DOHH2 (cell line): ENCODE measurements around the gene ZFYVE26.

Experiments used
- EZH2phosphoT487 ChIP-seq: fragments of 200-600 bp; sonication (generic); IDR thresholded peaks from 2 replicates; pipeline ENCODE4 v1.6.1; 2017; ENCODE audit warnings: borderline replicate concordance, mild to moderate bottlenecking, antibody characterized with exemption, low read length, moderate library complexity, mixed read lengths
- TF ChIP-seq, protein P1 (sequence below): fragments of 200-600 bp; sonication (generic); IDR thresholded peaks from one replicate; pipeline ENCODE4 v1.5.1; 2014; ENCODE audit warnings: antibody characterized with exemption, mild to moderate bottlenecking, low read depth, low read length; ENCODE audit not compliant: poor library complexity, severe bottlenecking

DNA sequence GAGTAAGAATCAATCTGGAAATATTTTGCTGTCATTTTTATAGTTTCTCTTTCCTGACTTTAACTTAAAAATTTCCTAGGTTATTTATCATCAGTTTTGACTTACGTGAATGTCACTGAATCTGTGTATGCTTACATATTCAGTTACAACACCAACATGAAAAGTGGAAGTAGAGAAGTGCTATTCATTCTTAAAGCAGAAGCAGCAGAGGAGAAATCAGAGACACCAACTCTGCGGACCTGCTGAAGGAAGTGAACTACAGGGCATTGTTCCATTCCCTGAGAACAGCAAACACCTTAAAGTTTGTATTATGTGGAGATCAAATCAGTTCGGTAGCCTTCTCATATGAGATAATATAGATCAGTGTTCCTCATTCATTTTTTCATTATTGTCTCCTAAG is 37.3 kb upstream of the ZFYVE26 start:
- TF ChIP-seq, protein P1, sequence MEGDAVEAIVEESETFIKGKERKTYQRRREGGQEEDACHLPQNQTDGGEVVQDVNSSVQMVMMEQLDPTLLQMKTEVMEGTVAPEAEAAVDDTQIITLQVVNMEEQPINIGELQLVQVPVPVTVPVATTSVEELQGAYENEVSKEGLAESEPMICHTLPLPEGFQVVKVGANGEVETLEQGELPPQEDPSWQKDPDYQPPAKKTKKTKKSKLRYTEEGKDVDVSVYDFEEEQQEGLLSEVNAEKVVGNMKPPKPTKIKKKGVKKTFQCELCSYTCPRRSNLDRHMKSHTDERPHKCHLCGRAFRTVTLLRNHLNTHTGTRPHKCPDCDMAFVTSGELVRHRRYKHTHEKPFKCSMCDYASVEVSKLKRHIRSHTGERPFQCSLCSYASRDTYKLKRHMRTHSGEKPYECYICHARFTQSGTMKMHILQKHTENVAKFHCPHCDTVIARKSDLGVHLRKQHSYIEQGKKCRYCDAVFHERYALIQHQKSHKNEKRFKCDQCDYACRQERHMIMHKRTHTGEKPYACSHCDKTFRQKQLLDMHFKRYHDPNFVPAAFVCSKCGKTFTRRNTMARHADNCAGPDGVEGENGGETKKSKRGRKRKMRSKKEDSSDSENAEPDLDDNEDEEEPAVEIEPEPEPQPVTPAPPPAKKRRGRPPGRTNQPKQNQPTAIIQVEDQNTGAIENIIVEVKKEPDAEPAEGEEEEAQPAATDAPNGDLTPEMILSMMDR: no peak
- no peak for TF ChIP-seq EZH2phosphoT487
